ENCODE measurements around the gene NOXO1.

GRCh38 chr16:1972490-1972877, 8.8 kb downstream of the NOXO1 start:
- TF ChIP-seq REST (IDR thresholded peaks at IDR 0.05) (no peak), CTCF (IDR thresholded peaks at IDR 0.05; ENCODE audit: low read depth, low read length, missing input control) (no peak), JUND (IDR thresholded peaks at IDR 0.05) (no peak), FOXA1 (IDR thresholded peaks at IDR 0.05) (no peak), TAF1 (conservative IDR thresholded peaks at IDR 0.05) (no peak), GABPA (IDR thresholded peaks at IDR 0.05 in 1 of 2, conservative IDR thresholded peaks at IDR 0.05 in 1 of 2) (no peak), YY1 (IDR thresholded peaks at IDR 0.05) (no peak)

All from liver (tissue), 3 donors.